HepG2 (cell line): ENCODE results near the gene ABCC3. TPM values are rescaled to one million over a fixed set of nuclear protein-coding genes. Genes with fewer than 3 reads are reported as not detected.

Experiments used
- CSRNP2 ChIP-seq: sonication (generic); formaldehyde crosslinking; conservative IDR thresholded peaks from 2 replicates; pipeline ENCODE4 v1.8.0; 2022; ENCODE audit warnings: low read depth, missing genetic modification reagents
- ETV5 ChIP-seq: IDR thresholded peaks from 2 replicates; pipeline ENCODE4 v1.6.1; 2018; ENCODE audit warnings: missing biosample characterization, missing genetic modification reagents, inconsistent platforms, borderline replicate concordance
- FOXK1 ChIP-seq: sonication (generic); formaldehyde crosslinking; IDR thresholded peaks from 2 replicates; pipeline ENCODE4 v1.4.0; 2020; ENCODE audit warnings: low read depth, missing genetic modification reagents, borderline replicate concordance
- FUBP1 ChIP-seq: sonication (generic); formaldehyde crosslinking; IDR thresholded peaks from 2 replicates; pipeline ENCODE4 v1.5.1; 2020; ENCODE audit warnings: missing genetic modification reagents, mild to moderate bottlenecking, borderline replicate concordance
- GPN1 ChIP-seq: sonication (generic); formaldehyde crosslinking; IDR thresholded peaks from 2 replicates; pipeline ENCODE4 v1.5.1; 2020; ENCODE audit warnings: missing genetic modification reagents, borderline replicate concordance
- HDAC2 ChIP-seq: sonication (generic); formaldehyde crosslinking; IDR thresholded peaks from 2 replicates; pipeline ENCODE4 v1.4.0; 2020; ENCODE audit warnings: missing genetic modification reagents
- PBX2 ChIP-seq: IDR thresholded peaks from 2 replicates; pipeline ENCODE4 v1.6.1; 2016; ENCODE audit warnings: control low read depth
- RBM39 ChIP-seq: fragments of 200-400 bp; formaldehyde crosslinking; IDR thresholded peaks from one replicate; pipeline ENCODE4 v1.6.1; 2018; ENCODE audit warnings: antibody characterized with exemption, mild to moderate bottlenecking, low read depth, low read length; ENCODE audit not compliant: poor library complexity, severe bottlenecking
- RFX1 ChIP-seq: fragments of 450-650 bp; IDR thresholded peaks from 2 replicates; pipeline ENCODE4 v1.6.1; 2017
- SIN3B ChIP-seq: fragments of 150-350 bp; IDR thresholded peaks from 2 replicates; pipeline ENCODE4 v1.6.1; 2014; ENCODE audit warnings: low read length
- SP140L ChIP-seq: sonication (generic); formaldehyde crosslinking; IDR thresholded peaks from 2 replicates; pipeline ENCODE4 v1.4.0; 2020; ENCODE audit warnings: missing genetic modification reagents, borderline replicate concordance
- THYN1 ChIP-seq: sonication (generic); formaldehyde crosslinking; IDR thresholded peaks from 2 replicates; pipeline ENCODE4 v1.8.1; 2023; ENCODE audit warnings: low read depth, mild to moderate bottlenecking, moderate library complexity, missing genetic modification reagents, borderline replicate concordance
- USF2 ChIP-seq, 2 experiments: sonication (generic) in 1 of 2; formaldehyde crosslinking in 1 of 2; IDR thresholded peaks; 2 replicates each; pipeline versions ENCODE4 v1.5.1 to v1.6.1; 2011 to 2020; ENCODE audit warnings: borderline replicate concordance in 1 of 2, low read depth in 1 of 2, low read length in 1 of 2, mild to moderate bottlenecking in 1 of 2, missing genetic modification reagents in 1 of 2, moderate library complexity in 1 of 2
- ZFP62 ChIP-seq: sonication (generic); formaldehyde crosslinking; IDR thresholded peaks from 2 replicates; pipeline ENCODE4 v1.4.0; 2020; ENCODE audit warnings: missing genetic modification reagents
- ZNF451 ChIP-seq: sonication (generic); formaldehyde crosslinking; IDR thresholded peaks from 2 replicates; pipeline ENCODE4 v1.5.0; 2020; ENCODE audit warnings: mild to moderate bottlenecking, missing genetic modification reagents
- ZNF710 ChIP-seq: sonication (generic); formaldehyde crosslinking; IDR thresholded peaks from 2 replicates; pipeline ENCODE4 v1.5.0; 2020; ENCODE audit warnings: mild to moderate bottlenecking, missing genetic modification reagents, borderline replicate concordance
- ZSCAN20 ChIP-seq: sonication (generic); formaldehyde crosslinking; IDR thresholded peaks from 2 replicates; pipeline ENCODE4 v1.4.0; 2020; ENCODE audit warnings: missing genetic modification reagents, mild to moderate bottlenecking, borderline replicate concordance
- ZSCAN30 ChIP-seq: sonication (generic); formaldehyde crosslinking; IDR thresholded peaks from 2 replicates; pipeline ENCODE4 v1.5.0; 2020; ENCODE audit warnings: mild to moderate bottlenecking, missing genetic modification reagents
- polyA plus RNA-seq, 8 experiments: library from polyadenylated mRNA; depleted of rRNA in 3 of 8; stranded (reverse) in 7 of 8; unstranded in 1 of 8; fragments of >200 nt; fragmentation: Illumina TruSeq in 4 of 8; extraction: Trizol in 4 of 8; gene quantifications; 2 replicates each; pipeline versions ENCODE4 v1.2.1 to v1.2.3, GENCODE V29; 2011 to 2016; ENCODE audit warnings: low read depth in 4 of 8, missing spikeins in 1 of 8, mixed read lengths in 1 of 8; ENCODE audit not compliant: insufficient read depth in 1 of 8
- total RNA-seq, 5 experiments: library from RNA; depleted of rRNA; stranded (reverse); fragments of >200 nt; fragmentation: Illumina TruSeq; extraction: Trizol; gene quantifications; 2 replicates each; pipeline ENCODE4 v1.2.3, GENCODE V29; 2016; ENCODE audit warnings: low read depth in 1 of 5

The ABCC3 gene
- total and polyA plus RNA-seq, 2 of the 13 experiments (the other 11 are each of a cell fraction or from before 2014, with no cell fraction given), result 25.2 to 50.7 TPM

- peak; percentile 34 for TF ChIP-seq HDAC2 (CRISPR knock-in tag)
- no peak for TF ChIP-seq ZFP62 (CRISPR knock-in tag)
- TF ChIP-seq SP140L (CRISPR knock-in tag), result no peak
- TF ChIP-seq ZSCAN20 (CRISPR knock-in tag), result no peak
- no peak for TF ChIP-seq CSRNP2 (CRISPR knock-in tag)
- no peak for TF ChIP-seq RBM39
- TF ChIP-seq GPN1 (CRISPR knock-in tag), result no peak
- no peak for TF ChIP-seq FUBP1 (CRISPR knock-in tag)
- TF ChIP-seq ZNF451 (CRISPR knock-in tag), result no peak
- TF ChIP-seq PBX2 (CRISPR knock-in tag), result no peak
- no peak for TF ChIP-seq ZSCAN30 (CRISPR knock-in tag)
- TF ChIP-seq RFX1, result no peak
- TF ChIP-seq USF2 (IDR thresholded peaks at IDR 0.05; ENCODE audit: low read depth, low read length), result no peak
- no peak for TF ChIP-seq USF2 (CRISPR knock-in tag; IDR thresholded peaks at IDR 0.05; ENCODE audit: borderline replicate concordance)
- no peak for TF ChIP-seq THYN1 (CRISPR knock-in tag)
- TF ChIP-seq FOXK1 (CRISPR knock-in tag), result no peak
- no peak for TF ChIP-seq ZNF710
- no peak for TF ChIP-seq SIN3B
- no peak for TF ChIP-seq ETV5 (CRISPR knock-in tag)
These were observed 44.4 kb downstream of the ABCC3 start (continued) for GRCh38 chr17:50679008-50679544.
